ENCODE measurements around the gene MYO16. TPM values are rescaled to one million over a fixed set of nuclear protein-coding genes. Genes with fewer than 3 reads are reported as not detected.

MYO16 gene
- total and polyA plus RNA-seq, 2 experiments from 2014 or later, result 0.02 to 0.15 TPM

DNA sequence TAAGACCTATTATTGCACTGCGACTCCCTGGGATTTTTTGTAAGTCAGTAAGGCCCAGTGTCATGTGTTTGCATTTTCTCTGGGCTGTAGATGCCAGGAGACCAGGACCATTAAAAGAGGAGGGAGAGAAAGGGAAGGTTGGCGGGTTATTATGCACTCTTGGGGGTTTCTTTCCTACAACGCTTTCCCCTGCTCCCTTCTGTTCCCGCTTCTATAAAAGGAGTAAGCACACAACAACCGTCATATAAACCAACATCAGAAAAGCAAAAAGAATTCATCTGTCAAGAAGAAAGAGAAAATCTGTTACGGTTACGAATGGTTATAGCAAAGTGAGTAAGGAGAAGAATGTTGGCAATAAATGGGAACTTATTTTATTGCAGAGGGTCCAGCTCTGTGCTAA is 615.2 kb downstream of the MYO16 start:
- Histone ChIP-seq H3K4me3 (no peak overlapping the region), H3K27me3 (no peaks in the 10 kb centered on the region), H3K9me3 (ENCODE audit: low read depth) (no peaks in the 10 kb centered on the region), H3K4me1 (ENCODE audit: low read depth) (no peaks in the 10 kb centered on the region), H3K27ac (no peak overlapping the region), H3K36me3 (no peaks in the 10 kb centered on the region)
- DNase-seq (ENCODE audit: low read depth in 1 of 2, low spot score in 1 of 2), result no peak
- no peak for TF ChIP-seq CTCF (IDR thresholded peaks at IDR 0.05; ENCODE audit: low read depth, low read length)

DNA sequence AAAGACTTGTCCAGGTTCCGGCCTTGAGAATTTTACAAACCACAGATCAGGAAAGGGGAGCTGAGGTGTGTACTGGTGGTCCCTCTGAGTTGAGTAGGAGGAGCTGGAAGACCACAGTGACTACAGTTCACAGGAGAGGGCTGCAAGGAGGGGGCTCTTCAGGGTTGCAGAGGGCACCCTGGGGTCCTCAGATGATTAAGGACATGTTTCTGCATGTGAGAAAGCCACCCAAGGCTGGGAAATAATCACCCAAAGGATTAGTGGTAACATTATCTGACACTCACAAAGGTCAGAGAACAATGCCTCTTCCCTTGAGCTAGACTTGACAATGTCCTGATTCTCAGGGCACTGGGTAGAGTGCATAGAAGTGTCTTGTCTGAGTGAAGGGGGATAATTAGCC is 616.6 kb downstream of the MYO16 start:
- H3K27me3 ChIP-seq, result no peaks in the 10 kb centered on the region
- no peaks in the 10 kb centered on the region for H3K36me3 ChIP-seq
- no peaks in the 10 kb centered on the region for H3K4me1 ChIP-seq (ENCODE audit: low read depth)
- H3K9me3 ChIP-seq (ENCODE audit: low read depth), result no peaks in the 10 kb centered on the region
- no peak overlapping the region for H3K27ac ChIP-seq
- no peak for TF ChIP-seq CTCF (IDR thresholded peaks at IDR 0.05; ENCODE audit: low read depth, low read length)
- no peak overlapping the region for H3K4me3 ChIP-seq
- DNase-seq (ENCODE audit: low read depth in 1 of 2, low spot score in 1 of 2), result no peak

DNA sequence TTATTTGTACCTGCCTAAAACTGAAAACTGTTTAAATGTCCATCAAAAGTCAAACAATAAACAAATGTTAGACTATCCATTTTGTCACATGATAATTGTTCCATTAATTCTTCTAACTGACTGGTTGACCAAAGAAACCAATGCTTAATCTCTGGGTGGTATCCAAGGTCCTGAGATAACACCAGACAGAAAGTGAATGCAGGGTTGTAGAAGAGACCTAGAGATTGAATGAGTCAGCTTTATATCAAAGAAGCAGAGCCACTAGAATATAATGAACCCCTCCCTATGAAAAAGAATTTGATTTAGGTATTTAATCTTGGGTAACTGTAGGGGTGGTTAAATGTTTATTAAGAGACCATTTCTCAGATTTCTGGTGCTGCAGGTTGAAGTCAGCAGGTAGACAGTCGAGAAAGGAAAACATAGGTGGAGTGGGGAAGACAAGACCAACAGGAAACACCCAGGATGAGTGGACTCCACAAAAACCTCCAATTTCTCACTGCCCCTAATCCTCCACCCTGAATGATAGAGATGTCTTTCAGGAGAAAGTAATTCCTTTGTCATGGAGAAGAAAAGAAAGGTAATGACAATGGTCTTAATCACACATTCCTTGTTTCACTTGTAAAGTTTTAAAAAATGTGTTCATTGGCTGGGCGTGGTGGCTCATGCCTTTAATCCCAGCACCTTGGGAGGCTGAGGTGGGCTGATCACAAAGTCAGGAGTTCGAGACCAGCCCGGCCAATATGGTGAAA is 620.5 kb downstream of the MYO16 start:
- Histone ChIP-seq H3K27ac (no peak overlapping the region), H3K4me1 (ENCODE audit: low read depth) (no peaks in the 10 kb centered on the region), H3K27me3 (no peaks in the 10 kb centered on the region), H3K36me3 (no peaks in the 10 kb centered on the region), H3K9me3 (ENCODE audit: low read depth) (no peaks in the 10 kb centered on the region), H3K4me3 (no peak overlapping the region)
- no peak for TF ChIP-seq CTCF (IDR thresholded peaks at IDR 0.05; ENCODE audit: low read depth, low read length)
- DNase-seq (ENCODE audit: low read depth in 1 of 2, low spot score in 1 of 2), result no peak

DNA sequence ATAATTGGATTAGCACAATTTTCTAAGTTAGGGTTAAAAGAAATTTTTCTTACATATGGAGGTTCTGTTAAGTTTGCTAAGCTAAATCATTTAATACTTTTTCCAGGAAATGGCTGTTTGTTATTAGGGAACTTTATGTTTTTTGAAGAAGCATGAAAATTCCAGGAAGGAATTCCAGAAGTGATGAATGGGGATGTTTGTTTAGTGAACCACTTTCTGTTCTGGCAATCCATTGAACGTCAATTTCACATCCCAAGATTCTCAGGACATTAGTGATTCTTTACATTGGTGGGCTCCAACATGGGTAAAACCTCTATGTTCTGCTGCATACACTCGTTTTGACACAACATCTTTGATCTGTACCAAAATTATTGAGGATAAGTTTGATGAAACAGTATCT is 622.5 kb downstream of the MYO16 start:
- H3K4me3 ChIP-seq, result no peak overlapping the region
- H3K4me1 ChIP-seq (ENCODE audit: low read depth), result no peaks in the 10 kb centered on the region
- H3K9me3 ChIP-seq (ENCODE audit: low read depth), result no peaks in the 10 kb centered on the region
- no peaks in the 10 kb centered on the region for H3K27me3 ChIP-seq
- TF ChIP-seq CTCF (IDR thresholded peaks at IDR 0.05; ENCODE audit: low read depth, low read length), result no peak
- DNase-seq (ENCODE audit: low read depth in 1 of 2, low spot score in 1 of 2), result no peak
- no peaks in the 10 kb centered on the region for H3K36me3 ChIP-seq
- no peak overlapping the region for H3K27ac ChIP-seq

DNA sequence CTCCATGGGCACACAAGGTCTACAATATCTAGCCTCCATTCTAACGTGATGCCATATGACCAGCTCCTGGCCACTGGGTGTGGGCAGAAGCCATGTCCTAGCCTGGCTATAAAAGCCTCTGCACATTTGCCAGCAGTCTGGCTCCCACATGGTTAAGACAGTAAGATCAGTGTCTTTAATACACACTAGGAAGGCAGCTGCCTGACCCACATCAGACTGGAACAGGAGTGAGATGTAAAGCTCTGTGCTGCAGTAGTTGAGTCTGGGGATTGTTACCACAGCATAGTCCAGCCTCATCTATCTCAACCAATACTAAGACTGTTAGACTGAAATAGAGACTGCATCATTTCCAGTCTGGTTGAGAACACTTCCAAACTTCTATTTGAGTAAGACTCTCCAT is 623.9 kb downstream of the MYO16 start:
- Histone ChIP-seq H3K4me3 (no peak overlapping the region), H3K27me3 (no peaks in the 10 kb centered on the region), H3K27ac (no peak overlapping the region), H3K9me3 (ENCODE audit: low read depth) (no peaks in the 10 kb centered on the region), H3K36me3 (no peaks in the 10 kb centered on the region), H3K4me1 (ENCODE audit: low read depth) (no peaks in the 10 kb centered on the region)
- no peak for DNase-seq (ENCODE audit: low read depth in 1 of 2, low spot score in 1 of 2)
- TF ChIP-seq CTCF (IDR thresholded peaks at IDR 0.05; ENCODE audit: low read depth, low read length), result no peak
